Parathyroid adenoma (tissue), 2 donors: ENCODE data around the gene GRAMD1C.

Source experiments
- H2AFZ ChIP-seq: fragments of 300-600 bp; sonication (generic); one replicate; pipeline ENCODE4 v1.7.0; 2017; ENCODE audit warnings: antibody characterized with exemption, mild to moderate bottlenecking
- H3K27ac ChIP-seq: fragments of 300-600 bp; sonication (generic); one replicate; pipeline ENCODE4 v1.7.0; 2017
- H3K27me3 ChIP-seq: fragments of 300-600 bp; sonication (generic); one replicate; pipeline ENCODE4 v1.7.0; 2017; ENCODE audit warnings: low read length; ENCODE audit not compliant: control insufficient read depth, insufficient read depth
- H3K36me3 ChIP-seq: fragments of 300-600 bp; sonication (generic); one replicate; pipeline ENCODE4 v1.7.0; 2017; ENCODE audit warnings: low read length; ENCODE audit not compliant: control insufficient read depth, insufficient read depth
- H3K4me1 ChIP-seq: fragments of 300-600 bp; sonication (generic); one replicate; pipeline ENCODE4 v1.7.0; 2017; ENCODE audit warnings: control low read depth
- H3K4me2 ChIP-seq: fragments of 300-600 bp; sonication (generic); one replicate; pipeline ENCODE4 v1.7.0; 2017; ENCODE audit warnings: low read length
- H3K4me3 ChIP-seq: fragments of 300-600 bp; sonication (generic); one replicate; pipeline ENCODE4 v1.7.0; 2017; ENCODE audit warnings: low read depth, low read length
- H3K79me2 ChIP-seq: fragments of 300-600 bp; sonication (generic); one replicate; pipeline ENCODE4 v1.7.0; 2017; ENCODE audit warnings: control low read depth
- H3K9ac ChIP-seq: fragments of 300-600 bp; sonication (generic); one replicate; pipeline ENCODE4 v1.7.0; 2017; ENCODE audit warnings: mild to moderate bottlenecking
- H3K9me3 ChIP-seq: fragments of 300-600 bp; sonication (generic); one replicate; pipeline ENCODE4 v1.7.0; 2017; ENCODE audit warnings: low read length; ENCODE audit not compliant: control insufficient read depth
- TF ChIP-seq, protein P1 (sequence below): fragments of 300-600 bp; sonication (generic); IDR thresholded peaks from one replicate; pipeline ENCODE4 v1.7.0; 2017; ENCODE audit warnings: antibody characterized with exemption, mild to moderate bottlenecking
- donor health status: primary hyperparathyroidism.

GRAMD1C gene

DNA sequence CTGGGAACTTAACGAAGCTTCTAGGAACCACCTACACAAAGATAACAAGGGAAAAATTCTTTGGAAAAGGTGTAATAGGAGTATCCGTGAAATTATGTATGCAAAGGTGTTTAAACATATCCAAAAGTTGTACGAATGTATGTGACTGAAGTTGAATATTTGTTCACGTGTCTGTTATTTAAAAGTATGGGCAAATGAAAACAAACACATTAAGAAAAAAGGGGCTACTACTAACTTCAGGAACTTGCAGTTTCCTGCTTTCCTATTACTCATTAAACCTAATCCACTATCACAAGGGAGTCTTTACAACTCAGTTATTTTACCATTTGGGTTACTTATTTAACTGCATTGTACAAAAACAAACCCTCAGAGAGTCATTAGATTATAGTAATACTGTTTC lies 33.9 kb upstream of the GRAMD1C start:
- TF ChIP-seq, protein P1, sequence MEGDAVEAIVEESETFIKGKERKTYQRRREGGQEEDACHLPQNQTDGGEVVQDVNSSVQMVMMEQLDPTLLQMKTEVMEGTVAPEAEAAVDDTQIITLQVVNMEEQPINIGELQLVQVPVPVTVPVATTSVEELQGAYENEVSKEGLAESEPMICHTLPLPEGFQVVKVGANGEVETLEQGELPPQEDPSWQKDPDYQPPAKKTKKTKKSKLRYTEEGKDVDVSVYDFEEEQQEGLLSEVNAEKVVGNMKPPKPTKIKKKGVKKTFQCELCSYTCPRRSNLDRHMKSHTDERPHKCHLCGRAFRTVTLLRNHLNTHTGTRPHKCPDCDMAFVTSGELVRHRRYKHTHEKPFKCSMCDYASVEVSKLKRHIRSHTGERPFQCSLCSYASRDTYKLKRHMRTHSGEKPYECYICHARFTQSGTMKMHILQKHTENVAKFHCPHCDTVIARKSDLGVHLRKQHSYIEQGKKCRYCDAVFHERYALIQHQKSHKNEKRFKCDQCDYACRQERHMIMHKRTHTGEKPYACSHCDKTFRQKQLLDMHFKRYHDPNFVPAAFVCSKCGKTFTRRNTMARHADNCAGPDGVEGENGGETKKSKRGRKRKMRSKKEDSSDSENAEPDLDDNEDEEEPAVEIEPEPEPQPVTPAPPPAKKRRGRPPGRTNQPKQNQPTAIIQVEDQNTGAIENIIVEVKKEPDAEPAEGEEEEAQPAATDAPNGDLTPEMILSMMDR = no peak

GRCh38 chr3:113805249-113805648 lies 33.3 kb upstream of the GRAMD1C start:
- Histone ChIP-seq H3K4me2 (no peak overlapping the region), H3K4me1 (no peaks in the 10 kb centered on the region), H3K36me3 (no peaks in the 10 kb centered on the region), H3K79me2 (no peaks in the 10 kb centered on the region), H3K27ac (no peak overlapping the region), H3K9me3 (no peaks in the 10 kb centered on the region), H2AFZ (no peak overlapping the region), H3K4me3 (no peak overlapping the region), H3K9ac (no peak overlapping the region), H3K27me3 (no peaks in the 10 kb centered on the region)
- TF ChIP-seq, protein P1 = no peak

More for the DNA sequence above, 33.9 kb upstream of the GRAMD1C start:
- H3K9me3 ChIP-seq = no peaks in the 10 kb centered on the region
- H3K27ac ChIP-seq = no peak overlapping the region
- H3K36me3 ChIP-seq = no peaks in the 10 kb centered on the region
- H3K4me1 ChIP-seq = no peaks in the 10 kb centered on the region
- no peak overlapping the region for H3K4me2 ChIP-seq
- no peak overlapping the region for H2AFZ ChIP-seq
- H3K4me3 ChIP-seq = no peak overlapping the region
- H3K9ac ChIP-seq = no peak overlapping the region
- no peaks in the 10 kb centered on the region for H3K27me3 ChIP-seq
- H3K79me2 ChIP-seq = no peaks in the 10 kb centered on the region

DNA sequence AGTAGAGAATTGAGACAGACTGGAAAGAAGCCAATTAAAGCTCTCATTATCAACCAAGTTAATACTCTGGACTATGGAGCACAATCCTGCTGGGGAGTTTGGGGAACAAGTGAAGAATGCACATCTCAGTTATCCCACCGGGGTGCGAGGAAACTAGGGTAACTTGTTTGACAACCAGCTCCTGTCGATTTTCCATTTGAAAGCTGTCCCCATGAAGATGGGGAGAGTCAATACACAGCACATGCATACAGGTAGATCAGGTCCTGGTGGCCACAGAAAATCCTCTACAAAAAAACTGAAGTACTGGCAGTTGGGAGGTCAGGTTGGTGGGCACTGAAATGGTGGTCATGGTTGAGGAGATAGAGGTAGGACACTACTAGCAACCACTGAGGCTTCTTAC lies 25.7 kb upstream of the GRAMD1C start:
- H3K36me3 ChIP-seq = no peaks in the 10 kb centered on the region
- H3K27me3 ChIP-seq = no peaks in the 10 kb centered on the region
- no peak overlapping the region for H2AFZ ChIP-seq
- H3K4me1 ChIP-seq = no peaks in the 10 kb centered on the region
- no peaks in the 10 kb centered on the region for H3K79me2 ChIP-seq
- H3K4me2 ChIP-seq = no peak overlapping the region
- H3K4me3 ChIP-seq = no peak overlapping the region
- H3K9ac ChIP-seq = no peak overlapping the region
- TF ChIP-seq, protein P1 = no peak
- no peaks in the 10 kb centered on the region for H3K9me3 ChIP-seq
- H3K27ac ChIP-seq = no peak overlapping the region

DNA sequence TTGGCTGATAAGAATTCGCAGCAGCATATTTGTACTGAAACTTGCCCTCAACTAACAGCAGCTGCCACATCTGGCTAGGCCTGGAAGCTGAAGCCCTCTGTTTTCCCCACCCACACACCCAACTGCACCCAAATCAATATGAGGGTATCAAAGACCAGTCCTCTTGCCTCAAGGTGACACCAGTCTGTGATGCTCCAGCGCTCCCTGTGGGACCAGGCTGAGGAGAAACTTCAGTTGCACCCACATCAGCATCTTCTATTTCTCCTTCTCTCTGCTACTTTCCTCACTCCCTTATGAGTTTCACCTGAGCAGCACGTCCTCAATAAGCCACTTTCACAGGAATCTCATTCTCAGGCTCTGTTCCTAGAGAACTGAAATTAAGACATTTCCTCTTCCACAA lies 18.7 kb upstream of the GRAMD1C start:
- no peaks in the 10 kb centered on the region for H3K4me1 ChIP-seq
- H3K27ac ChIP-seq = no peak overlapping the region
- H3K4me2 ChIP-seq = no peak overlapping the region
- no peaks in the 10 kb centered on the region for H3K27me3 ChIP-seq
- TF ChIP-seq, protein P1 = no peak
- no peak overlapping the region for H3K4me3 ChIP-seq
- H3K9me3 ChIP-seq = no peaks in the 10 kb centered on the region
- H3K36me3 ChIP-seq = no peaks in the 10 kb centered on the region
- H3K79me2 ChIP-seq = no peaks in the 10 kb centered on the region
- H2AFZ ChIP-seq = no peak overlapping the region
- no peak overlapping the region for H3K9ac ChIP-seq

DNA sequence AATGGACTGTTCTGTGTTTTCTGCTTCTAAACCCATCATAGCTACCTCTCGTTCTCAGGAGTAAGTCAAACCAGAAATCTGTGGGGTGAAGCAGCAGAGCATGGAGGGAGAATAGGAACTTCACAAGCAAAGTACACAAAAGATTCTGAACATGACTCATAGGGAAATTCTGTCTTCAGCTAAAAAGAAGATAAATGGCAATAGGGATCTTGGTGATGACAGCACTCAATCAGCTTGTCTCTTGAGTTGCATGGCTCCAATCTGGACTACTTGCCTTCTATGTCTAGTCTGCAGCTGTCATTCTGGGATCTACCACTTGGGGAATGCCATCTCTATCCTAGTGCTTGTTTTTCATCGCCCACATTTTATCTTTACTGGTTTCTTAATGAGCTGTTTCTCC lies 13.5 kb upstream of the GRAMD1C start:
- TF ChIP-seq, protein P1 = no peak
- Histone ChIP-seq H3K9me3 (no peaks in the 10 kb centered on the region), H3K27me3 (no peaks in the 10 kb centered on the region), H3K79me2 (no peaks in the 10 kb centered on the region), H3K4me2 (peak overlapping the region; percentile 31), H2AFZ (peak overlapping the region; percentile 71), H3K4me3 (no peak overlapping the region), H3K4me1 (no peaks in the 10 kb centered on the region), H3K27ac (no peak overlapping the region), H3K36me3 (no peaks in the 10 kb centered on the region), H3K9ac (no peak overlapping the region)
